D721Med (cell line): Measurements from ENCODE around the gene COPZ2.
"Not testable (repeated sequence)": the region's sequence is repeated elsewhere in the genome, so short reads cannot be mapped to it uniquely, and the experiment has no call there.

Source experiments
- DNase-seq: peaks from one replicate; pipeline ENCODE4 v3.0.0; 2011; ENCODE audit warnings: low spot score; ENCODE audit not compliant: insufficient read length
- FAIRE-seq: peaks from 2 replicates; lab custom pipeline; 2011; peaks lifted over from hg19 to GRCh38; lab: Jason Lieb, UNC
- CTCF ChIP-seq: IDR thresholded peaks from 2 replicates; pipeline ENCODE4 v1.5.1; 2012; ENCODE audit warnings: mild to moderate bottlenecking, control low read depth; ENCODE audit not compliant: insufficient read depth; ENCODE audit errors: missing control alignments

The COPZ2 gene

GRCh38 chr17:48043176-48043575 is 5.6 kb upstream of the COPZ2 start:
- TF ChIP-seq CTCF = no peak
- FAIRE-seq = no peak
- peak; percentile 12 for DNase-seq

GRCh38 chr17:48038687-48039086 is 1.1 kb upstream of the COPZ2 start:
- FAIRE-seq (no peak), DNase-seq (no peak)
- TF ChIP-seq CTCF = no peak

GRCh38 chr17:48037838-48038323 is 284 bp upstream of the COPZ2 start:
- DNase-seq (no peak), FAIRE-seq (no peak)
- TF ChIP-seq CTCF = no peak

GRCh38 chr17:48036693-48037035 is 933 bp downstream of the COPZ2 start:
- FAIRE-seq = no peak

GRCh38 chr17:48034734-48035133 is 2.9 kb downstream of the COPZ2 start:
- FAIRE-seq, DNase-seq: not testable (repeated sequence)

More at GRCh38 chr17:48036693-48037035, 933 bp downstream of the COPZ2 start:
- DNase-seq = no peak
- no peak for TF ChIP-seq CTCF

GRCh38 chr17:48031966-48032365 is 5.6 kb downstream of the COPZ2 start:
- no peak for TF ChIP-seq CTCF
- FAIRE-seq = no peak
- no peak for DNase-seq

GRCh38 chr17:48030531-48030930 is 7.1 kb downstream of the COPZ2 start:
- FAIRE-seq = no peak
- no peak for DNase-seq
- no peak for TF ChIP-seq CTCF

GRCh38 chr17:48028736-48029135 is 8.9 kb downstream of the COPZ2 start:
- DNase-seq (no peak), FAIRE-seq (no peak)
- no peak for TF ChIP-seq CTCF
